ENCODE data around the gene PPIL6. TPM values are rescaled to one million over a fixed set of nuclear protein-coding genes. Genes with fewer than 3 reads are reported as not detected.

Gene PPIL6
- total RNA-seq, 1 donor from 2014 or later: 0.58 TPM

Other genes starting within 250 kb of the PPIL6 start
- gene CD164, start 58.2 kb downstream of the PPIL6 start, total RNA-seq: 141 and 163 TPM in 2 replicates
- gene SMPD2, start 96 bp upstream of the PPIL6 start, total RNA-seq: 6.9 and 7.1 TPM in 2 replicates
- 34.7 and 42.2 TPM in 2 replicates for gene MICAL1, start 15.1 kb upstream of the PPIL6 start, total RNA-seq
- 4.9 and 5.5 TPM in 2 replicates for gene ZBTB24, start 42.6 kb upstream of the PPIL6 start, total RNA-seq